Dermis blood vessel endothelial cell (primary cell): Measurements from ENCODE around the gene OSGEP. TPM values are rescaled to one million over a fixed set of nuclear protein-coding genes. Genes with fewer than 3 reads are reported as not detected.
"Not testable (repeated sequence)": the region's sequence is repeated elsewhere in the genome, so short reads cannot be mapped to it uniquely, and the experiment has no call there.

Experiments used
- DNase-seq: peaks from one replicate; pipeline ENCODE4 v3.0.0; 2010
- total RNA-seq: library from RNA; depleted of rRNA; stranded (reverse); fragments of >200 nt; gene quantifications from 2 replicates; pipeline ENCODE4 v1.2.3, GENCODE V29; 2014

Gene OSGEP
- total RNA-seq, 1 donor from 2014 or later: 86.3 TPM

- DNase-seq: peak; percentile 87
Observed at GRCh38 chr14:20469890-20470602, 15.4 kb upstream of the OSGEP start.

- peak; percentile 95 for DNase-seq
Observed at GRCh38 chr14:20469242-20469889, 14.8 kb upstream of the OSGEP start, which contains the start of gene PNP. TSS of gene PNP (plus strand) at chr14:20469406. CDS start at chr14:20469525, 119 bp downstream.

- peak; percentile 25 for DNase-seq
Observed at GRCh38 chr14:20468764-20469241, 14.2 kb upstream of the OSGEP start.

GRCh38 chr14:20461225-20462141 lies 6.9 kb upstream of the OSGEP start, which contains the start of gene PIP4P1:
TSS of gene PIP4P1 (minus strand) at chr14:20461434. CDS start at chr14:20461325, 109 bp downstream.
- DNase-seq: peak; percentile 100

GRCh38 chr14:20460458-20461224 lies 6.0 kb upstream of the OSGEP start:
- DNase-seq: peak; percentile 22

GRCh38 chr14:20458031-20458789 lies 3.6 kb upstream of the OSGEP start:
- no peak for DNase-seq

GRCh38 chr14:20456971-20457370 lies 2.4 kb upstream of the OSGEP start:
- DNase-seq: no peak

- DNase-seq: peak; percentile 92
Observed at GRCh38 chr14:20455355-20456300, 1.0 kb upstream of the OSGEP start.

GRCh38 chr14:20452831-20453230 lies 1.8 kb downstream of the OSGEP start:
- not testable (repeated sequence) for DNase-seq

- no peak for DNase-seq
Observed at GRCh38 chr14:20446889-20447288, 7.7 kb downstream of the OSGEP start.

- DNase-seq: not testable (repeated sequence)
Observed at GRCh38 chr14:20443650-20444049, 11.0 kb downstream of the OSGEP start.

GRCh38 chr14:20441461-20441860 lies 13.2 kb downstream of the OSGEP start:
- no peak for DNase-seq

GRCh38 chr14:20440882-20441281 lies 13.7 kb downstream of the OSGEP start:
- peak; percentile 58 for DNase-seq

GRCh38 chr14:20440465-20440864 lies 14.1 kb downstream of the OSGEP start:
- DNase-seq: no peak

GRCh38 chr14:20438664-20439063 lies 15.9 kb downstream of the OSGEP start:
- no peak for DNase-seq

- DNase-seq: no peak
Observed at GRCh38 chr14:20436363-20436755, 18.3 kb downstream of the OSGEP start.

GRCh38 chr14:20435582-20436362 lies 18.8 kb downstream of the OSGEP start, which contains the start of gene KLHL33:
TSS of gene KLHL33 (minus strand) at chr14:20436166. CDS start at chr14:20435811, 355 bp downstream.
- DNase-seq: no peak

GRCh38 chr14:20434701-20435581 lies 19.7 kb downstream of the OSGEP start:
- DNase-seq: no peak
